ENCODE measurements around the gene PHC2. TPM values are rescaled to one million over a fixed set of nuclear protein-coding genes. Genes with fewer than 3 reads are reported as not detected.

Gene PHC2
- total RNA-seq, 1 donor from 2014 or later, result 65.0 TPM

GRCh38 chr1:33299461-33300155 lies 131.3 kb downstream of the PHC2 start:
- Histone ChIP-seq H3K9ac (no peak overlapping the region), H3K4me2 (no peak overlapping the region), H3K79me2 (ENCODE audit: low read depth) (no peaks in the 10 kb centered on the region), H4K20me1 (ENCODE audit: low read depth) (peaks cover 5% of the 10 kb centered on the region), H3K27me3 (no peaks in the 10 kb centered on the region), H3K4me3 (no peak overlapping the region), H3K9me3 (ENCODE audit: low read depth) (no peaks in the 10 kb centered on the region), H3K27ac (no peak overlapping the region), H3K4me1 (no peaks in the 10 kb centered on the region), H3K36me3 (no peaks in the 10 kb centered on the region), H2AFZ (replicated peaks) (no peak overlapping the region), H3F3A (ENCODE audit: low read depth) (peaks cover 5% of the 10 kb centered on the region)
- peaks cover 2% of the 10 kb centered on the region for H3K9me3 Mint-ChIP-seq
- no peak overlapping the region for H3K27ac Mint-ChIP-seq
- DNase-seq (ENCODE audit: low spot score), result no peak
- TF ChIP-seq EZH2 (IDR thresholded peaks at IDR 0.05), result no peak
- TF ChIP-seq CTCF (IDR thresholded peaks at IDR 0.05), result no peak
- TF ChIP-seq EZH2phosphoT487 (IDR thresholded peaks at IDR 0.05), result no peak
- peaks cover 3% of the 10 kb centered on the region for H3K27me3 Mint-ChIP-seq (ENCODE audit: insufficient read depth, low read depth)
- H3K36me3 Mint-ChIP-seq, result peaks cover 38% of the 10 kb centered on the region
- H3K4me3 Mint-ChIP-seq, result no peak overlapping the region
- H3K4me1 Mint-ChIP-seq, result no peaks in the 10 kb centered on the region

GRCh38 chr1:33298623-33299277 lies 132.1 kb downstream of the PHC2 start:
- no peaks in the 10 kb centered on the region for H3K9me3 ChIP-seq (ENCODE audit: low read depth)
- peaks cover 42% of the 10 kb centered on the region for H3K36me3 Mint-ChIP-seq
- peak; percentile 76 for TF ChIP-seq CTCF (IDR thresholded peaks at IDR 0.05)
- no peak for TF ChIP-seq EZH2phosphoT487 (IDR thresholded peaks at IDR 0.05)
- H3K4me3 Mint-ChIP-seq, result no peak overlapping the region
- H3K27me3 Mint-ChIP-seq (ENCODE audit: insufficient read depth, low read depth), result peaks cover 6% of the 10 kb centered on the region
- H3F3A ChIP-seq (ENCODE audit: low read depth), result peaks cover 5% of the 10 kb centered on the region
- H3K4me1 ChIP-seq, result no peaks in the 10 kb centered on the region
- H3K27me3 ChIP-seq, result no peaks in the 10 kb centered on the region
- H2AFZ ChIP-seq (replicated peaks), result no peak overlapping the region
- no peaks in the 10 kb centered on the region for H3K36me3 ChIP-seq
- H3K9ac ChIP-seq, result no peak overlapping the region
- no peak overlapping the region for H3K4me3 ChIP-seq
- H3K27ac ChIP-seq, result no peak overlapping the region
- H4K20me1 ChIP-seq (ENCODE audit: low read depth), result peaks cover 11% of the 10 kb centered on the region
- DNase-seq (ENCODE audit: low spot score), result peak; percentile 79
- H3K79me2 ChIP-seq (ENCODE audit: low read depth), result no peaks in the 10 kb centered on the region
- no peak overlapping the region for H3K4me2 ChIP-seq
- no peaks in the 10 kb centered on the region for H3K4me1 Mint-ChIP-seq
- peaks cover 2% of the 10 kb centered on the region for H3K9me3 Mint-ChIP-seq
- no peak overlapping the region for H3K27ac Mint-ChIP-seq

- H3K4me3 ChIP-seq, result no peak overlapping the region
- H3K27me3 ChIP-seq, result no peaks in the 10 kb centered on the region
- H3K4me2 ChIP-seq, result no peak overlapping the region
- TF ChIP-seq EZH2 (IDR thresholded peaks at IDR 0.05), result no peak
- TF ChIP-seq CTCF (IDR thresholded peaks at IDR 0.05), result no peak
- no peak for TF ChIP-seq EZH2phosphoT487 (IDR thresholded peaks at IDR 0.05)
- no peaks in the 10 kb centered on the region for H3K36me3 ChIP-seq
- no peak overlapping the region for H2AFZ ChIP-seq (replicated peaks)
- DNase-seq (ENCODE audit: low spot score), result no peak
- peaks cover 5% of the 10 kb centered on the region for H3F3A ChIP-seq (ENCODE audit: low read depth)
- H3K9ac ChIP-seq, result no peak overlapping the region
- Mint-ChIP-seq H3K9me3 (peaks cover 2% of the 10 kb centered on the region), H3K36me3 (peaks cover 43% of the 10 kb centered on the region), H3K27me3 (ENCODE audit: insufficient read depth, low read depth) (peaks cover 6% of the 10 kb centered on the region), H3K27ac (no peak overlapping the region), H3K4me3 (no peak overlapping the region), H3K4me1 (no peaks in the 10 kb centered on the region)
- no peaks in the 10 kb centered on the region for H3K79me2 ChIP-seq (ENCODE audit: low read depth)
- no peaks in the 10 kb centered on the region for H3K9me3 ChIP-seq (ENCODE audit: low read depth)
- H4K20me1 ChIP-seq (ENCODE audit: low read depth), result peaks cover 17% of the 10 kb centered on the region
- no peaks in the 10 kb centered on the region for H3K4me1 ChIP-seq
- H3K27ac ChIP-seq, result no peak overlapping the region
Measured at GRCh38 chr1:33297911-33298622, 132.8 kb downstream of the PHC2 start.
